KG1 (cell line): Measurements from ENCODE around the gene CCDC30.

Experiments used
- DNase-seq: peaks from one replicate; lab custom pipeline; 2025; lab: John Stamatoyannopoulos, UW

The CCDC30 gene

GRCh38 chr1:42462828-42463763 lies at the start of gene CCDC30:
CCDC30 (plus strand) TSS chr1:42463286; CDS start chr1:42480552, 17,266 bp downstream.
- peak; percentile 67 for DNase-seq

GRCh38 chr1:42414551-42415496 lies 48.3 kb upstream of the CCDC30 start:
- no peak for DNase-seq

- DNase-seq = no peak
These were observed 45.9 kb upstream of the CCDC30 start for GRCh38 chr1:42417166-42417565.

- no peak for DNase-seq
These were observed 44.6 kb upstream of the CCDC30 start for GRCh38 chr1:42418516-42418915.

DNA sequence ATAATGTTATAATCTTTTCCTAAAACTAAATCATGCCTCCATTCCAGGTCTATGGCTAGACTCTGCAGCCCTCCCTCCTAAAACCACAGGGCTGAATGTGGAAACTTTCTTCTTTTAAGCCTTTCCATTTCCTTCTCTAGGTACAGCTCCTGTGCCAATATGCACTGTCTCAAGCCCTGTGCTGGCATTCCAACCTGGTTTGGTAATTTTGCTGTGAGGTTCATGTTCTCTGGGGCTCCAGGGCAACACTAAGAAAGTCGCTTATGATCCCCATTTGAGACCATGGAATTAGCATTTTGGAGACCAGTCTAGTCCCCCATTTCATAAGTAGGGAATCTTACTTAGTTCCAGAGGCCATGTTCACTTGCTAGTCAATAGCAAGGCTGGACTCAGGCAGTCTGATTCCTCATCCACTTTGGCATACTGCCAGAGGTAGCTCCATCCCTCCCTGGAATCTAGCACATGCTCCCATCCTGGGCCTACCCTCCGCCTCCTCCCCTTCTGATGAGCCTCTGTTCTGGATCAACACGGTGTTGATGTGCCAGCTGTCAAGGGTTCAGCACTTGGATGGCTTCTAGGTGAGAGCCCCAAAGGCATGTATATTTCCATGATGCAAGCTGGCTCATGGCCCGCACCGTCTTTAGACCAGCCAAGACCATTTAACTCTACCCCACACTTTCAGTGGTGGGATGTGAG lies 43.8 kb upstream of the CCDC30 start:
- DNase-seq = no peak

- DNase-seq = no peak
These were observed 43.0 kb upstream of the CCDC30 start for GRCh38 chr1:42420121-42420520.

DNA sequence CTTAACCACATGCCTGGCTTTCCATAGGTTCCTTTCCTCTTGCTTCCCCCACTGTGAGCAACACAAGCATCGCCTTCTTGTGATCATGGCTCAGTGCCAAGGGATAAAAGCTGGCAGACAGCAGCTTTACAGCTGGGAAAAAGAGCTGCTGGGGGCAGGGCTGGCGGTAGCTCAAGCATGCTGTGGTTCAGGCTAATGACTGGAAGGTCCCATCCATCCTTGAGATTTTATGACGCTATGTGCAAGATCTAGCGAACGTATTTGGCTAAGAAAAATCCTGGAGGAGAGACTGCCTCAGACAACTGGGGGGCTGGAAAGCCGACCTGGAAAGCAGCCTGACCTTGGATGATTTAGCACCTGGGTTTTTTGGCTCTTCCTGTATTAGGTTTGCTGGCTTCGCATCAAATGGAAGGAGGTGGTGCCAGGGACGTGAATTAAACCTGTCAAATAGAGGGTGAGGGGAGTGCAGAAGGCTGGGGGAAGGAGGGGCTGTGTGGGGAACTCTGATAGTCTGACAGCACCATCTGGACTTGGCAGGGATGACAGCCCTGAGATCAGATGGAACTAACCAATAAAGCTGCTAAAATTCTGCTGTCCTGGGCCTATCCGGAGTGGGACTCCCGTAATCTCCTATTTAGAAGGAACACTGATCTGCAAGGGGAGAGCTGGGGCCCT lies 42.0 kb upstream of the CCDC30 start:
- DNase-seq = no peak

- DNase-seq = no peak
These were observed 40.3 kb upstream of the CCDC30 start for GRCh38 chr1:42422737-42423136.

- no peak for DNase-seq
These were observed 39.4 kb upstream of the CCDC30 start for GRCh38 chr1:42423681-42424080.

- no peak for DNase-seq
These were observed 38.9 kb upstream of the CCDC30 start for GRCh38 chr1:42424201-42424600.

DNA sequence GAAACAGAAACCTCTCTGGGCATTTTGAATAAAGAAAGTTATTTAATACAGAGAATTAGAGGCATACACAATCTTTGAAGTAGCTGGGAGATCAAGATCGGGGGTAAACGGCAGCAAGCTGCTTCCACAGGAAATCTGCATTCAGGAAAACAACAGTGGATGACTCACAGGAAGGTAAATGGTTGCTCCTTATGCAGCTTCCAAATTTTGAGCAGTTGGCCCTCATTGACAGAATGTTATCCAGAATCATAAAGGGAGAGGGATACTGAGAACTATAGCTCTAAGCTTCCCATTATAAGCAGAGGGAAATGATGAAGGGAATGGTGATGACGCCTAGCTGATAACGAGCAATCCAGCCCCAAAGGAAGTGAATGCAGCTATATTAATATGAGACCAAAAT lies 35.8 kb upstream of the CCDC30 start:
- no peak for DNase-seq

GRCh38 chr1:42429603-42430002 lies 33.5 kb upstream of the CCDC30 start:
- DNase-seq = no peak

DNA sequence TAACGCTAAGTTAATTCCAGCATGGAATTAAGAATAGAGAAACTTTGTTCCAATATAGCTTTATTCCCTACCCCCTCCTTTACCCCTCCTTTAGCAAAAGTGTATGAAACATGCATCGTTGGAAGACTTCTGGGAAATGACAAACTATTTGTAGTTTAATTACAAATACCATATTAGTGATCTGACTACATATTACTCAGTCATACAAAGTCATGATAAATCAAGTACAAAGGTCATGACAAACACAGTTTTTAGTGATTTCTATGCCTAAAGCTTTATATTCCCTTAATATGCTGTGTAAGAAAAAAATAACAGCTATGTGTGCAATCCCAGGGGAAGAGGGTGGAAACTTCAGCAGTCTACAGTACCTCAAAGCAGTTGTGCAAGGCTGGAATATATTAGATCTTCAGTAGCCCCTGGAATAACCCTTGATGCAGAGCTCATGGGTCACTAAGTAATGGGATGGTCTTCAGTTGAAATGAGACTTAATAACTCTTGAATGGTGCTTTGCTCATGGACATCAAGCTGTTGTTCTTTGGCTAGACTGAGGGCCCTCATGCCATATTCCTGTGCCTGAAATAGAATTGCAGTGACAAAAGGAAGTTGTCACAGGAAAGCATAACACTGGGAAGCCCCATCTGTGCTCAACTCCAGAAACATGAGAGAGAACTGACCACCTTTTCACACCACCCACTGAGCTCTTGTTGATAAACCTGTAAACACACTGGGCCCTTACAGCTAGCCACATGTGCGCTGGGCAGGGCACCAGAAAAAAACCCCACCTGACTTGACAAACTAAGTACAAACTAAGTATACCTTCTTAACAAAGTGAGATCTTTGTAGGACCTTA lies 32.6 kb upstream of the CCDC30 start:
- DNase-seq = no peak

GRCh38 chr1:42431514-42431913 lies 31.6 kb upstream of the CCDC30 start:
- DNase-seq = no peak

DNA sequence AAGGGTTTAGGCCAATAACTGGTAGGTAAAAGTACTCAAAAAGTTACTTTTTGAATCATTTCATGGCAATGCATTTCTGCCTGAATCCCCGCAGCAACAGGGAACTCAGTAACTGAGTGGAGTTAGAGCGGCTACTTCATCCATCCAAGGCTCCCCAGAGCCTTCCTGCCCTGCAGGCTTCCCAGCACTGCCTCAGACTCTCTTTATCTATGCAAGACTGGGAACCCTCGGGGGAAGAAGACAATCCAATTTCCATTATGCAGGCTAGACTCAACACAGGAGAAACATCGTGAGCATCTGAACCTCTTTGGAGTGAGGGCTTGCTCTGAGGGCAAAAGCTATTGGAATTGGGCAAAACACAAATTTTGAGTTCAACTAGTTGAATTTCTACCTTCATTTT lies 30.4 kb upstream of the CCDC30 start:
- DNase-seq = no peak

DNA sequence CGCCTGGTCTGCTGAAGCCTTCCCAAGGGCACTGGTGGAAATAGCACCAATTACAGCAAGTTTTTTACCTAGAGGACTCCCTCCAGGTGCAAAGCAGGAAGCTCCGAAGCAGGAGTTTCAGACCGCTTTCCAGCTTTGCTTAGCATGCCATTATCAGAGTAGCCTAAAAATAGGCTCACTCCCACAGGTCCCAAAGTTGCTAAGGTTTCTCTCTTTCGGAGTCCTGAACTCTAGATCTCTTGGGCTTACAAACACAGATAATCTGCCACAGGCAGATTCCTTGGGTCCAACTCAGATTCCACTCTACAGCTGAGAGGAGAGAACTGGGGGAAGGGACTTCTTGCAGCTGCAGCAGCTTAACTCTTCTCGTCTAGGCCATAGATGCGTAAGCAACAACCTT lies 29.7 kb upstream of the CCDC30 start:
- DNase-seq = no peak

DNA sequence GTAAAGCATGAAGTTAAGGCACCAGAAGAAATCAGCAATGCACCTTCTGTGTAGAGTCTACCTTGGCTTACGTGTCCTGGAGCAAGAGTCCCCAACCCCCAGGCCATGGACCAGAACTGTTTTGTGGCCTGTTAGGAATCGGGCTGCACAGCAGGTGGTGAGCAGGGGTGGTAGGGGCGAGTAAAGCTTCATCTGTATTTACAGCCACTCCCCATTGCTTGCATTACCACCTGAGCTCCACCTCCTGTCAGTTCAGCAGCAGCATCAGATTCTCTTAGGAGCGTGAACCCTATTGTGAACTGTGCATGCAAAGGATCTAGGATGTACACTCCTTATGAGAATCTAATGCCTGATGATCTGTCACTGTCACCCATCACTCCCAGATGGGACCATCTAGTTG lies 28.7 kb upstream of the CCDC30 start:
- no peak for DNase-seq

DNA sequence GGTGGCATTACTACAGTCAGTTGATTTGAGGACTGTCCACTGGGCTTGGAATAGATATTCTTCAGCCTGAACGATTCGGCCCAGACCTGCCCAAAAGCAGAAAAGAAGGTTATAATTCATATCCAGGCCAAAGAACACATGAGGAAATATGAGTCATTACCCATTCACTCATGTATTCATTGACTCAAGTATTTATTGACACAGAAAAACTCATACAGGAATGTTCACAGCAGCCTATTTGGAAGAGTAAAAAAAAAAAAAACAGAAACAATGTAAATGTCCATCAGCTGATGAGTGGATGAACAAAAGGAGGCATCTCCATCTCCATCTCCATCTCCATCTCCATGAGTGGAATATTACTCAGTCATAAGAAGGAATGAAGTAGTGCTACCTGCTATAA lies 23.1 kb upstream of the CCDC30 start:
- DNase-seq = no peak

DNA sequence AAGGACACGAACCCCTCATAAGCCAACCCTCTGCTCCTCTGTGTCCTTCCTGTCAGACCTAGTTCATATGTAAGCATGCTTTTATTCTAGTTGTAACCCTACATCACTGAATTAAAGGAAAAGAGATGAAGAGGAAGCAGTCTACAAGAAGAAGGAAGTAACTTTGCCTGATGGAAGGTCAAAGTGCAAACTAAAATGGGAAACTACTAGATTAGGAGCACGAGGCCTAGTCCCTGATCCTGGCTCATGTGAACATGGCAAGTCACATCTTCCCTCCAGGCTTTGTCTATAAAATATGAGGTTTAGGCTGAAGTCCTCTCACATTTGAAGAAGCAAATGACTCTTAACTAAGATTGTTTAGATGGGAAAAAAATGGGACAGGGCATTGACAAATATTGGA lies 20.4 kb upstream of the CCDC30 start:
- no peak for DNase-seq

GRCh38 chr1:42449256-42449655 lies 13.8 kb upstream of the CCDC30 start:
- no peak for DNase-seq

DNA sequence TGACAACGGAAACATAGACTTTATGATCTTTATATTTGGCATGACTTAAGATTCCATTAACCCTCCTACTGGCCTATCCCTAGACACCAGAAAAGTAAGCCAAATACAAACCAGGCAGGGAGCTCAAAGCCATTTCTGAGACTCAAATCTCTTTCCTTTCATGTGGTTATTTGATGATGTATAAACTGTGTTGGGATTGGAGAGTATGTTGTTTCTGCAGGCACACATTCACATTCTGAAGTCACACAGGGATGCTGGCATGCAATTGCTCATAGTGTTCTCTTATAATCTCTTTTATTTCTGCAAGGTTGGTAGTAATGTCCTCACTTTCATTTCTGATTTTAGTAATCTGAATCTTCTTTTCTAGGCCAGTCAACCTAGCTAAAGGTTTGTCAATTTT lies 13.0 kb upstream of the CCDC30 start:
- DNase-seq = no peak
